Cardiac ventricle fibroblast (primary cell): ENCODE measurements around the gene SCEL. TPM values are rescaled to one million over a fixed set of nuclear protein-coding genes. Genes with fewer than 3 reads are reported as not detected.

ENCODE experiments used
- total RNA-seq: library from RNA; depleted of rRNA; stranded (reverse); fragments of >200 nt; gene quantifications from 2 replicates; pipeline ENCODE4 v1.2.3, GENCODE V29; 2015

The SCEL gene, protein sequence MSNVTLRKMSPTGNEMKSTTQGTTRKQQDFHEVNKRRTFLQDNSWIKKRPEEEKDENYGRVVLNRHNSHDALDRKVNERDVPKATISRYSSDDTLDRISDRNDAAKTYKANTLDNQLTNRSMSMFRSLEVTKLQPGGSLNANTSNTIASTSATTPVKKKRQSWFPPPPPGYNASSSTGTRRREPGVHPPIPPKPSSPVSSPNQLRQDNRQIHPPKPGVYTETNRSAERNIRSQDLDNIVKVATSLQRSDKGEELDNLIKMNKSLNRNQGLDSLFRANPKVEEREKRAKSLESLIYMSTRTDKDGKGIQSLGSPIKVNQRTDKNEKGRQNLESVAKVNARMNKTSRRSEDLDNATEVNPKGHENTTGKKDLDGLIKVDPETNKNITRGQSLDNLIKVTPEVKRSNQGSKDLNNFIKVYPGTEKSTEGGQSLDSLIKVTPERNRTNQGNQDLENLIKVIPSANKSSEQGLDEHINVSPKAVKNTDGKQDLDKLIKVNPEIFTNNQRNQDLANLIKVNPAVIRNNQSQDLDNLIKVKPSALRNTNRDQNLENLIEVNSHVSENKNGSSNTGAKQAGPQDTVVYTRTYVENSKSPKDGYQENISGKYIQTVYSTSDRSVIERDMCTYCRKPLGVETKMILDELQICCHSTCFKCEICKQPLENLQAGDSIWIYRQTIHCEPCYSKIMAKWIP
- not detected in 2 replicates for total RNA-seq

DNA sequence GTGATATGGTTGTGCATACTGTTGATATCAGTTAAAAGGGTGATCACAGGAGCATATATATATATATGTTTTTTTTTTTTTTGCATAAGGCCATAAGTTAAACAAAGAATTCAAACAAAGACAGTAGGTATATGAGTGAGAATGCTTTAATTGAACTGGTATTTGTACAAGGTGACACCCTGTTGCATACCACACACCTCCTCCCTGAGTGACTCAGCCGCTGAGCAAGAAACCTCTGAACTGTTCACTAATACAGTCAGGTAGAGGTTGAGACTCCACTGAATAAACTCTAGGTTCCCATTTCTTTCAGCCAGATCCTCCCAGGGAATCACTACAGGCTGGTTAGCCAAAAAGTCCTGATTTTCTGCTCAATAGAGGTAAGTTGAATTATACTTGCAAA, at the start of gene SCEL:
TSS of gene SCEL (plus strand) at position 259 of the 400 bp plus-strand sequence. CDS start 20,170 bp downstream, outside the sequence.

Other genes with a start within 250 kb of the SCEL start
- gene MYCBP2, start 208.6 kb upstream of the SCEL start, total RNA-seq, result 99.6 and 132 TPM in 2 replicates
- gene SLAIN1, start 162.0 kb downstream of the SCEL start, total RNA-seq, result not detected in 2 replicates